NCI-H510A treated with DMSO at 0.1 percent for 48 hours (cell line): ENCODE results near the gene AKAP10.
"Not testable (repeated sequence)": the region's sequence is repeated elsewhere in the genome, so short reads cannot be mapped to it uniquely, and the experiment has no call there.

ENCODE experiments used
- DNase-seq: peaks from one replicate; lab custom pipeline; 2025; lab: John Stamatoyannopoulos, UW

Gene AKAP10

GRCh38 chr17:19933221-19933620 lies 44.4 kb downstream of the AKAP10 start:
- no peak for DNase-seq

- no peak for DNase-seq
These were observed 49.3 kb downstream of the AKAP10 start for GRCh38 chr17:19928299-19928698.

- DNase-seq, result no peak
These were observed 62.2 kb downstream of the AKAP10 start for GRCh38 chr17:19915245-19915978.

GRCh38 chr17:19911033-19911432 lies 66.6 kb downstream of the AKAP10 start:
- DNase-seq, result no peak

- DNase-seq, result no peak
These were observed 68.5 kb downstream of the AKAP10 start for GRCh38 chr17:19909139-19909538.

GRCh38 chr17:19905502-19905901 lies 72.1 kb downstream of the AKAP10 start:
- DNase-seq, result no peak

- DNase-seq, result no peak
These were observed 72.7 kb downstream of the AKAP10 start for GRCh38 chr17:19904924-19905323.

DNA sequence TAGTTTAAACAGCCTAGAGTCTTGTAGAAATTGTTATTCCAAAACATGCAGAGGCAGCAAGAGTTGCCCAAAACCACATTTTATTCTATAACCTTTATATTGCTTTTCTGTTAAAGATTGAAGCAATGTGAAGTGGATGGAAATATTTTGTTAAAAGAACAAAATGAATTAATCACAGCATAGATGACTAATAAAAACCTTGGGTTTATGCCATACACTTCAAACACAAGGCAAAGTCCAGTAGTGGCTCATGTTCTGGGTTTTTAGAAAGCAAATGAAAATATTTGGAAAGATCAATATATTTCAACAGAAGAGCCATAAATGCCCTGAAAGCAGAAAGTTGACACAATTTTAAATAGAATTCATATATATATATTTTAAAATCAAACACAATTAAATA lies 73.2 kb downstream of the AKAP10 start:
- DNase-seq, result no peak

- no peak for DNase-seq
These were observed 76.8 kb downstream of the AKAP10 start for GRCh38 chr17:19900809-19901208.

- no peak for DNase-seq
These were observed 79.7 kb downstream of the AKAP10 start for GRCh38 chr17:19897903-19898302.

GRCh38 chr17:19897090-19897837 lies 80.4 kb downstream of the AKAP10 start:
- no peak for DNase-seq

DNA sequence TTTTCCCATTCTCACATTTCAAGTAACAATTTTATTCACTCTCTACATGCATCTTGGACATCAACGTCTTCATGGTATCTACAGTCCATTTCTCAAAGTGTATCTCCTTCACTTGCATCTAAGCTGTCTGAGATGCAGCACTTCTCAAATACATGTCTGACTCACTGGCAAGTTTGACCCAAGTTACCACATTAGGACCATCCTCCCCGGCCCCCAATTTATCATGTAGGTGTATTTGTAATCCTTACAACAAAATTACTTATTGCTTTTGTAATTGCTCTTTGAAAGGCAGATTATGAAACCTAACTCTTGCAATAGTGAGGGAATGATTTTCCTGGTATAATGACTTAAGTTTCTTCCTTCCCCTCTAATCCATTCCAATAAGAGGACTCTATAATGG lies 80.9 kb downstream of the AKAP10 start:
- no peak for DNase-seq

DNA sequence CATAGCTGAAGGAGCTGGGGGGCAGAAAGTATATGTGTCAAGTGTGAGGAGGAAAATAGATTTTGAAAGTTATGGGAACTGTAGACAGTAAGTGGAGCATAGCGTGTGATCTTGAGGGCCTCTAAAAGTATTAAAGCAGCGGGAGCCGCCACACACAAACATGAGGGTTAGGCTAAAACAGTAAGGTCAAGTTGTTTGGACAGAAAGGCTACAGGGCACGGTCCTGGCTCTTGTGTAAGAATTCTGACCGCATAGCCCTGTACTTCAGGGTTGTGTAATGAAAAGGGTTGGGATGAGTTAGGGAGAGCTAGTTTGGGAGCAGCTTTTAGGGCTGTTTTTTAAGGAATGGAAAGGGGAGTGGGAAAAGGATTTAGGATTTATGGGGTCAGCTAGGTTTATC lies 87.1 kb downstream of the AKAP10 start:
- not testable (repeated sequence) for DNase-seq

DNA sequence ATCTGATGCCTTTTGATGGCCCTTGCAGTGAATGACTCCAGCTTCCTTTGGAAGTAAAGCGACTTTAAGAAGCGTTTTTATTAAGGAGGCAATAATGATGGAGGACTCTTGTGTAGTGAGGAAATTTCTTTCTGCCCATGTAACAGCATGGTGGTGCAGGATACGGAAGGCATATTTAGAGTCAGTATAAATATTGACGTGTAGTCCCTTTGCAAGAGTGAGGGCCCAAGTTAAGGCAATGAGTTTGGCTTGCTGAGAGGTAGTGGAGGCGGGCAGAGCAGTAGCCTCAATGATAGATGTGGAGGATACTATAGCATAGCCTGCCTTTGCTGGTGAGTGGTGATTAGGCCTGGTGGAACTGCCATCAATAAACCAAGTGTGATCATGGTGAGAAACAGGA lies 87.6 kb downstream of the AKAP10 start:
- not testable (repeated sequence) for DNase-seq

DNA sequence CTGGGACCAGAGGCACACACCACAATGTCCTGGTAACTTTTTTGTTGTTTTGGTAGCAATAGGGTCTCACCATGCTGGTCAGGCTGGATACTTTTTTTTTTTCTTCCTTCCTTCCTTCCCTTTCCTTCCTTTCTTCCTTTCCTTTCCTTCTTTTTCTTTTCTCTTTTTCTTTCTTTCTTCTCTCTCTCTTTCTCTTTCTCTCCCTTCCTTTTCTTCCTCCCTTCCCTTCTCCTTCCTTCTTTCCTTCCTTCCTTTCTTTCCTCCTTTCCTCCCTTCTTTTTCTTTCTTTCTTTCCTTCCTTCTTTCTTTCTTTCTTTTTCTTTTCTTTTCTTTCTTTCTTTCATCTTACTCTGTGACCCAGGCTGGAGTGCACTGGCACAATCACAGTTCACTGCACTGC lies 91.5 kb downstream of the AKAP10 start:
- DNase-seq, result no peak

DNA sequence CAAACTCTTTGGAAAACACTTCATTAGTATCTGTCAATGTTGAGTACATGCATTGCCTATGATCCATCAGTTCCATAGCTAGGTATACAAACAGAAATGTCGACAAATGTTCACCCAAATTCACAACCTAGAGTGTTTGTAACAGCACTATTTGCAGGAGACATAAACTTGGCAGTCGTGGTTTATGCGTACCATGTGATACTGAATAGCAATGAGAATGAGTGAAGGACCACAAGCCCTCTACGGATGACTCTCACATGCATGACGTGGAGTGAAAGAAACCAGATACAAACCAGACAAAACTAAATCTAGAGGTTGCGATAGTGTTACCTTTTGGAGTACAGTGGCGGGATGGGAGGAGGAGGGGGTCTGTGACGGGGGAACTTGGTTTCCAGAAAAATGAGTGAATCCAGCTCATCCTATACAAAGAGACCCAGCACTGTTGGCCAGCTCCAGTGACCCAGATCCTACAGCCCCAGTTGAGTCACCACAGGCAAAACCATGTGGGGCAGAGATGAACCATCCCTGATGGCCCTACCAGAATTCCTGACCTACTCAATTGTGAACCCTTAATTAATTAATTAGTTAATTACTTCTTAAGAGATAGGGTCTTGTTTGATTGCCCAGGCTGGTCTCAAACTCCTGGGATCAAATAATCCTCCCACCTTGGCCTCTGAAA lies 94.0 kb downstream of the AKAP10 start:
- DNase-seq, result no peak

DNA sequence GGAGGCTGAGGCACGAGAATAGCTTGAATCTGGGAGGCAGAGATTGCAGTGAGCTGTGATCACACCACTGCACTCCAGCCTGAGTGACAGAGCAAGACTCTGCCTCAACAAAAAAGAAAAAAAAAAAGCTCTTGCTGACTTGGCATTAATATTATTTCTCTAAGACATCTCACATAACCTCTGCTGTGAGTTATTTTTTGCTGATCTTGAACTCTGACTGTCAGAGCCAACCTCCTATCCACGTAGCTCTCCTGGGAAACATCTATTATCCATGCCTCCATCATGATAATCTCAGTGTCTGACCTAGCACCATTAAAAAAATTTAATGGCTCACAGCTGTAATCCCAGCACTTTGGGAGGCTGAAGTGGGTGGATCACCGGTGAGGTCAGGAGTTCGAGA lies 97.2 kb downstream of the AKAP10 start:
- no peak for DNase-seq

GRCh38 chr17:19877364-19877945 lies 100.2 kb downstream of the AKAP10 start:
- DNase-seq, result no peak

GRCh38 chr17:19876529-19877161 lies 101.0 kb downstream of the AKAP10 start:
- DNase-seq, result no peak

DNA sequence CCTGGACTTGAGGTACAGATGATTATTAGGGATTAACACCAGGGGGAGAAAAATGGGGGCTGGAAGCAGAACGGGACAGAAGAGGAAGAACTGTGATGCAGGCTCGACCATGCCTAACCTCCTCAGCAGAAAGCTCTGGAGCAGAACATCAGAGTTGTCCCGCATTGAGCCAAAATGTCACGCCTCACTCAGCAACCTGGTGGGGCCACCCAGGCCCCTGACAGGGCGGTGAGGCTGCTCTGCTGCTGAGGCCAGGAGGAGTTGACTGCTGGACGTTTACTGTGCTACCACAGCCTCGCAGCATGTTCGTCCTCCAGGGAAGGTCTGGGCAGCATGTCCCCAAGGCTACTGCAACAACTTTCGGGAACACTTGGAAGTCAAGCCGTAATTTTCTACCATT lies 103.4 kb downstream of the AKAP10 start:
- no peak for DNase-seq

DNA sequence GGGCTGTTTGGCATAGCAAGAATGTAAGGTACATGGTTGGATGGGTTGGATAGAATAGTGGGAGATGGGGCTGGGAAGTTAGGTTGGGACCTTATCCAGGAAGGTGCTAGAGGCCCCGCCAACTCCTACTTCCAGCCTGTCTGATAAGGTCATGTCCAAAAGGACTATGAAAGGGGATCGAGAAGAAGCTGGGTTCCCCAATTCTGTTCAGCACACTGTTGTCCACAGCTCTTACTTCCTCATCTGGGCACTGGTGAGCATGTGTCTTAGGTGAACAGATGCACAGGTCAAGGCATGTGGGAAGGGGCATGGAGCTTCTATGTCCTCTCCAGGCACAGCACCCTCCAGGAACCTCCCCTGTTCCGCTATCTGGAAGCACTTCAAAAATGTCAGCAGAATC lies 104.3 kb downstream of the AKAP10 start:
- DNase-seq, result no peak

DNA sequence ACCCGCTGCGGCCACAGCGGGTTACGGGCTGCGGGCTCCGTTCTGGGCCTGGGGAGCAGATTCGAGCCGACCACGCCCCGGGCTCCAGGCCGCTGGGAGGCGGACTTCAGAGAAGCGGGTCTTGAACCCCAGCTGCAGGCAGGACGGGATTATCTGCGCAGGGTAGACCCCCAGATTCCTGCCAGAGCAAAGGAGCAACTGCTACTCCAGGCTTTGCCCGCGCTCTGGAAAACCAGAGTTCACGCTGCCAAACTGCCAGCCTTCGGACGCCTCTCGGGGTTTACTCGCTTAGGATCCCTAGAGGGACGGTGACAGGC lies 109.6 kb downstream of the AKAP10 start:
- no peak for DNase-seq
